Stimulated activated CD4-positive, alpha-beta T cell treated with anti-CD3 and anti-CD28 coated beads, Interleukin-1b, Interleukin-23, amount 100 ng/mL, for 1 hour (primary cell): ENCODE results near the gene DPP9.
"Not testable (repeated sequence)": the region's sequence is repeated elsewhere in the genome, so short reads cannot be mapped to it uniquely, and the experiment has no call there.

Experiments used
- DNase-seq, 2 donors: peaks; one replicate each; pipeline ENCODE4 v3.0.0-alpha.2; 2020; ENCODE audit warnings: low read depth in 2 of 2

Gene DPP9

GRCh38 chr19:4740092-4740491 is 16.4 kb upstream of the DPP9 start:
- DNase-seq: no peak

DNA sequence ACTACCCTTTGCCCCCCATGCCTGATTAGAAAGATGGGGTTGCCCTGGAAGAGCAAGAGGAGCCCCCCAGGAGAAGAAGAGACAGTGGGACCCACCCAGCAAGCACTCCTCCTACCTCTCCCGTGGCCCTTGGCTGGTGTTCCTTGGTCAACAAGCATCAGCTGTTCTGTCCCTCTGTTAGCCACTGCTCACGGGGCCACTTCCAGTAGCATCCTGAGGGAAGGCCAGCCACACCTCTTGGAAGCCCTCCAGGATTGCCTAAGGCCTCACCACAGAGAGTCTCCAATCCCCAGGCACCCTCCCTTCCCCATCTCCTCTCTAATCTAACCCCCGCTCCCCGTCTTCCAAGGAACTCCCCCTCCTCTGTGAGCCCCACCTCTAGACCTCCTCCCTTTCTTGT is 15.1 kb upstream of the DPP9 start:
- DNase-seq: no peak

GRCh38 chr19:4737955-4738600 is 14.4 kb upstream of the DPP9 start:
- DNase-seq: no peak

DNA sequence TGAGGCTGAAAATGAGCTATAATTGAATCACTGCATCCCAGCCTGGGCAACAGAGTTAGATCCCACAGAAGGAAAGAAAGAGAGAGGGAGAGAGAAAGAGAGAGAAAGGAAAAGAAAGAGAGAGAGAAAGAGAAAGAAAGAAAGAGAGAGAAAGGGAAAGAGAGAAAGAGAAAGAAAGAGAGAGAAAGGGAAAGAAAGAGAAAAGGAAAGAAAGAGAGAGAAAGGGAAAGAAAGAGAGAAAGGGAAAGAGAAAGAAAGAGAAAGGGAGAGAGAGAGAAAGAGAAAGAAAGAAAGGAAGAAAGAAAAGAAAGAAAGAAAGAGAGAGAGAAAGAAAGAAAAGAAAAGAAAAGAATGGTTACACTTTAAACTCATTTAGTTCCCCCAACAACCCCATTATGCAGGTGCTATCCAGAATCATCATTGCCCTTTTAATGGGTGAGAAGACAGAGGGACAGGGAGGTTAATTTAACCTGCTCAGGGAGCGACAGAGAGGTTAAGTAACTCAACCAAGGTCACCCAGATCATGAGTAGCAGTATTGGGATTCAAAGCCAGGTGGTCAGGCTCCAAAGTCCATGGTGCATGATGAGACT is 10.2 kb upstream of the DPP9 start:
- no peak for DNase-seq

DNA sequence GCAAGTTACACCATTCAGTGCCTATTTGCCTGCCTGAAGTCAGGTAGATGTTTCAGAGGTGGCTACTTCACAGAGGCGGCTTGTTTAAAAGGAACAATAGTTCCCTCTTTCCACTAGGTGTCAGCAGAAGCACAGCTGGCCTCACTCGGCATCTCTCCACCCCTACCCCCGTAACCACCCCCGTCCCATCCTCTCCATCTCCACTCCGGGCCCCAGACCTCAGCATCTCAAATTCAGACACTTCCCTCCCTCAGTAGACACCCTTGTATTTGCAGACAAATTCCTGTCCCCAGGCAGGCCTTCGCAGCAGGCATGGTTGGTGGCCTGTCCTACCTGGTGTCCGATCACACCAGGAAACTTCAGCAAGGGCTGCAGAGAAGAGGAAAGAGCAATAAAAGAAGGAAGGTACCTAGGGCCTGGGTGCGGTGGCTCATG is 9.1 kb upstream of the DPP9 start:
- DNase-seq: no peak

GRCh38 chr19:4730740-4731171 is 7.1 kb upstream of the DPP9 start:
- peak; percentile 22 to 49 for DNase-seq

- DNase-seq: no peak
Measured at GRCh38 chr19:4728871-4729270, 5.2 kb upstream of the DPP9 start.

- DNase-seq: no peak
Measured at GRCh38 chr19:4722671-4723594, 709 bp downstream of the DPP9 start.

DNA sequence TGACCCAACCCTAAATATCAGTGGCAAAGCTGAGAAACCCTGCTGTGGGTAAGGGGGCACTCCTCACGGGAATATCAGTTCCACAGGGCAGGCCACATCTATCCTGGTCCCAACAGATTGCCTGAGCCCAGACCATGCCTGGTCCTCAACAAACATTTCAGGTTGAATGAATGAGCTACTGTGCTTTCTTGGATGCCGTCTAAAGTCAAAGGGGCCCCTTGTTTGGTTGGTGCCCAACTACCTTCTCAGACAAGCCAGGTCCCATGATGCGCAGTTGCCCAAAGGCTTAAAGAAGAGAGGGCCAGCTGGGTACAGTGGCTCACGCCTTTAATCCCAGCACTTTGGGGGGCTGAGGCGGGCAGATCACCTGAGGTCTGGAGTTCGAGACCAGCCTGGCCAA is 2.4 kb downstream of the DPP9 start:
- no peak for DNase-seq

DNA sequence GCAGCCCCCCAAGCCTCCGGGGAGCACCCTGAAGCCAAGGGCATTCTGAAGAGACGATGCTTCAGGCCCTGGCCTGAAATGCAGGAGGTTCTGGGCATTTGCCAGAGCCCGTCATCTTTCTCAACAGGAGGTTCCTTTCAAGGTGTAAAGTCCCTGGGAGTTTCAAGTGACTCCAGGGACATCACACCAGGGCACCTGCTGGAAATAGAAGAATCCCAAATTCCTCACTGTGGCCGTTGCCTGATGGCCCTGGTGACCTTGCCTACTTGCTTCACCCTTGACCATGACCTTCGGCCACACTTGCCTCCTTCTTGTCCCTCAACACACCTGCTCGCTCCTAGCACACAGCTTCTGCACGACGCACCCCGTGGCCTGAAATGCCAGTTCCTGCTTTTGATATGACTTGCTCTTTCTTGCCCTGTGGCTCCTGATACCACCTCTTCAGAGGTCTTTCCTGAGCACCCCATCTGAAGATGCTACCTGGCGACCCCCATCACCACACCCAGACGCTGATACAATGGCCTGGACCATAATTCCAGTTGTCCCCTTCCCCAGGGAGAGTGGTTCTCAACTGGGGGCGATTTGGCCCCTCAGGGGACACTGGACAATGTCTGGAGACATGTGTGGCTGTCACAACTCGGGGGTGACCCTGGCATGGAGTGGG is 3.5 kb downstream of the DPP9 start:
- DNase-seq: no peak

DNA sequence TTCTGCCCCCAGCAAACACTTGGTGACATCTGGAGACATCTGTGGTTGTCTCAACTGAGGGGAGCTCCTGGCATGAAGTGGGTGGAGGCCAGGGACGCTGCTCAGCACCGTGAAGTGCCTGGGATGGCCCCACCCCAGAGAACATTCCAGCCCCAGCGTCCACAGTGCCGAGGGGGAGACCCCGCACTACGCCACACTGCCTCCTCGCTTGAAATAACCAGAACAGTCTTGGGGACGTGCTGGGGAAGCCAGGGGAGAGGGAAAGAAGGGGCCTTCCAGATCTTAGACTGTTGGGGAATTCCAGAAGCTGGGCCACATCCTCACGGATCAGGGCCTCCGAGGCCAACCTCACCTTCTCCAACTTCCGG is 4.2 kb downstream of the DPP9 start:
- no peak for DNase-seq

DNA sequence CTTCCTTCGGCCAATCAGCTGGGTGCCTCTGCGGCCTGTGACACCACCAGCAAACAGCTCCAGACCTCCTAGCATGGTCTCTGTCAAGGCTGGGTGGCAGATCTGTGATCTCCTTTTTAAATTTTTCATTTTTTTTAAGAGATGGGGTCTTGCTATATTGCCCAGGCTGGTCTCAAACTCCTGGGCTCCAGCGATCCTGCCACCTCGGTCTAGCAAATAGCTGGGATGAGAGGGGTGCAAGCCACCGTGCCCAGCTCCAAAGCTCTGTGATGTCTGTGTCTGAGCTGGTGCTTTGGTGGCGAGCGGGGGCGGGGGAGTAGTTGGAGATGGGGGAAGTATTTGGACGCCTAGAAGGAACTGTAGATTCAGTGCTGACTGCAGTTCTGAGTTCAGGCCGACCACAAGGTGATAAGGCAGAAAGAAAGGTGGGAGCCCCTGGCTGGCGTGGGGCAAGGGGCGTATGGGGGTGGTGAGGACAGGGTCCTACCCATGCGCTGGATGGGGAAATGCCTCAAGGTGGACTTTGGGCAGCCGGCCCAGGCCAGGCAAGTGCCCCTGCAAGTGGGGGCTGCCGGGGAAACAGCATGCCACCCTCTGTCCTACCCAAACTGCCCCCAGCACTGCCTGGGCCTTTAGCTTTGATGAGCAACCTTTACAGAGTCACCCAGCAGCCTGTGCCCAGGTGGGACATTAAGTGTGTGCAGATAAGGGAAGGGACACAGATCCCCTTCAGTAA is 5.5 kb downstream of the DPP9 start:
- DNase-seq: no peak

- no peak for DNase-seq
Measured at GRCh38 chr19:4717191-4717965, 6.3 kb downstream of the DPP9 start.

DNA sequence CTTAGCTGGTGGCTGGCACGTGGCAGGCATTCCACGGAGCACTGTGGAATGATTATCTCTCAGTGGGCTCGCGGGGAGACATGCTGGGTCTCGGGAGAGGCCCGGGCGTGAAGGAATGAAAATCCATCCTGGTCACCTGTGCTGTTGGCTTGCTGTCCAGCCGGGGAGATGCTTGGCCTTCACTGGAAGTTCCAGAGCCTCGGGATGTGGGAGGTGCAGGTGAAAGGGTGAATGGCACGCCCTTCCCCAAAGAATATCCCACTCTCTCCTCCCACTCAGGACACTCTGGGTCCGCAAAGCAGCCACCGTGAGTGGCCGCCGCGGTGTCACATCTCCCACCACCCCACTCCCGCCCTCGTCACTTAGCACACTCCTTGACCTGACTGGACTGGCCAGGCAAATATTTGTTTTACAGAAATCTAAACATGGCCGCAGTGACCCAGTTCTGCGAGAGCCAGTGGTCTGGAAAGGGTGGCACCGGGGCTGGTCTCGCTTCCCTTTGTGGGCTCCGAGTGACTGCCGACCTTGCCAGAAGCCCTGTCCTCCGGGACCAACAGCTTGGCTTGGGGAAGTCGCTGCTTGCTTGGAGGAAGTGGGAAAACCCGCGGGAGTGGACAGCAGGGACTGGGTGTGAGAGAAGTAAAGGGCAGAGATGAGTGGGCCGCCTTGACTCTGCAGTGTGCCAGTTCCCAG is 8.0 kb downstream of the DPP9 start:
- no peak for DNase-seq

- DNase-seq: not testable (repeated sequence)
Measured at GRCh38 chr19:4715178-4715528, 8.5 kb downstream of the DPP9 start.

- no peak for DNase-seq
Measured at GRCh38 chr19:4714016-4714415, 9.6 kb downstream of the DPP9 start.

- DNase-seq: no peak
Measured at GRCh38 chr19:4713384-4713951, 10.2 kb downstream of the DPP9 start.

DNA sequence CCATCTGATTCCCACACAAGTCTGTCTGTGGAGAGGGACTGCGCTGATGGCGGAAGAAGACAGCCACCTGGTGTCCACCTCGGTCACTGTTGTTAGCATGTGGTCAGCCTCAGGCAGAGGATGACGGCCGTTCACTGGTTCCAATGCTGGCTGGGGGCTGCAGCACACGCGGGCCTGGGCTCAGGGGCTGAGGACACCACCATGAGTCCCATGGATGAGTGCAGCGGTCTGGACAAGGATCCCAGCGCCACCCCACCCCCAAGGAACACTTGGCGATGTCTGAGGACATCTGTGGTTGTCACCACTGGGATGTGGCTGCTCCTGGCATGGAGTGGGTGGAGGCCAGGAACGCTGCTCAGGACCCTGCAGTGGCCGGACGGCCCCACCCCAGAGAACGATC is 10.9 kb downstream of the DPP9 start:
- no peak for DNase-seq

DNA sequence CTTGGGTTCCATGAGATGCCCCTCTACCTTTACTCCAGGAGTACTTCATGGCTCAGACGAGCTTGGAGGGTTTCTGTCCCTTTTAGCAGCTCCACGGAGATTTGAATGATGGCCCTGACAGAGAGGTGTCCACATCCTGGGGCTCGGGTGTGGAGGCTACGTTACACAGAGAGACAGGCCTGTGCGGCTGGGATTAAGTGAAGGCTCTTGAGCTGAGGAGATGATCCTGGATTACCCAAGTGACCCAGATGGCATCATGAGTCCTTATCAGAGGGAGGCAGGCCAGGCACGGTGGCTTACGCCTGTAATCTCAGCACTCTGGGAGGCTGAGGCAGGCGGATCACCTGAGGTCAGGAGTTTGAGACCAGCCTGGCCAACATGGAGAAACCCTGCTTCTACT is 12.4 kb downstream of the DPP9 start:
- DNase-seq: no peak

GRCh38 chr19:4710281-4710600 is 13.4 kb downstream of the DPP9 start:
- DNase-seq: no peak
